Epidermal melanocyte (primary cell): ENCODE data around the gene JDP2.

Experiments used
- DNase-seq: peaks from one replicate; pipeline ENCODE4 v3.0.0; 2011; ENCODE audit warnings: low spot score; ENCODE audit not compliant: insufficient read length

JDP2 gene

GRCh38 chr14:75409316-75410205, 18.3 kb upstream of the JDP2 start:
- no peak for DNase-seq

- DNase-seq, result no peak
Measured at GRCh38 chr14:75411214-75411540, 16.6 kb upstream of the JDP2 start.

- no peak for DNase-seq
Measured at GRCh38 chr14:75413013-75413412, 14.8 kb upstream of the JDP2 start.

- no peak for DNase-seq
Measured at GRCh38 chr14:75417674-75418073, 10.1 kb upstream of the JDP2 start.

GRCh38 chr14:75418850-75419768, 8.7 kb upstream of the JDP2 start:
- no peak for DNase-seq

GRCh38 chr14:75422169-75422568, 5.7 kb upstream of the JDP2 start:
- no peak for DNase-seq

GRCh38 chr14:75424496-75424895, 3.3 kb upstream of the JDP2 start:
- DNase-seq, result no peak

- no peak for DNase-seq
Measured at GRCh38 chr14:75425446-75425845, 2.4 kb upstream of the JDP2 start.

GRCh38 chr14:75426332-75427125, 1.3 kb upstream of the JDP2 start:
- DNase-seq, result no peak

GRCh38 chr14:75427126-75427481, 718 bp upstream of the JDP2 start:
- DNase-seq, result no peak

GRCh38 chr14:75428230-75429104, 645 bp downstream of the JDP2 start:
- no peak for DNase-seq

- peak; percentile 44 for DNase-seq
Measured at GRCh38 chr14:75429562-75429961, 1.7 kb downstream of the JDP2 start.

- no peak for DNase-seq
Measured at GRCh38 chr14:75430116-75430515, 2.3 kb downstream of the JDP2 start.

- no peak for DNase-seq
Measured at GRCh38 chr14:75430526-75430925, 2.7 kb downstream of the JDP2 start.

GRCh38 chr14:75430976-75431375, 3.2 kb downstream of the JDP2 start:
- no peak for DNase-seq

GRCh38 chr14:75431827-75432226, 4.0 kb downstream of the JDP2 start:
- no peak for DNase-seq

- no peak for DNase-seq
Measured at GRCh38 chr14:75432411-75432810, 4.6 kb downstream of the JDP2 start.

- no peak for DNase-seq
Measured at GRCh38 chr14:75433631-75434071, 5.8 kb downstream of the JDP2 start.

GRCh38 chr14:75434138-75434889, 6.5 kb downstream of the JDP2 start:
- DNase-seq, result no peak

GRCh38 chr14:75434890-75435248, 7.0 kb downstream of the JDP2 start:
- no peak for DNase-seq
